ENCODE results near the gene ZNF354B. TPM values are rescaled to one million over a fixed set of nuclear protein-coding genes. Genes with fewer than 3 reads are reported as not detected.
"Not testable (repeated sequence)": the region's sequence is repeated elsewhere in the genome, so short reads cannot be mapped to it uniquely, and the experiment has no call there.

Gene ZNF354B
- total RNA-seq, 1 donor from 2014 or later, result 13.0 TPM

DNA sequence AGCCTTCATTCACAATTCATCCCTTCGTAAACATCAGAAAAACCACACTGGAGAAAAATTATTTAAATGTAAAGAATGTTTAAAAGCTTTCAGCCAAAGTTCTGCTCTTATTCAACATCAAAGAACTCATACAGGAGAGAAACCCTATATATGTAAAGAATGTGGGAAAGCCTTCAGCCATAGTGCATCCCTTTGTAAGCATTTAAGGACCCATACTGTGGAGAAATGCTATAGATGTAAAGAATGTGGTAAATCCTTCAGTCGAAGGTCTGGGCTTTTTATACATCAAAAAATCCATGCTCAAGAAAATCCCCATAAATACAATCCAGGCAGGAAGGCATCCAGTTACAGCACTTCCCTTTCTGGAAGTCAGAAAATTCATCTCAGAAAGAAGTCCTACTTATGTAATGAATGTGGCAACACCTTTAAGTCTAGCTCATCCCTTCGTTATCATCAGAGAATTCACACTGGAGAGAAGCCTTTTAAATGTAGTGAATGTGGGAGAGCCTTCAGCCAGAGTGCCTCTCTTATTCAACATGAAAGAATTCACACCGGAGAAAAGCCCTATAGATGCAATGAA is 23.5 kb downstream of the ZNF354B start:
- intact Hi-C loops (cut with micrococcal nuclease), result not testable (repeated sequence)

DNA sequence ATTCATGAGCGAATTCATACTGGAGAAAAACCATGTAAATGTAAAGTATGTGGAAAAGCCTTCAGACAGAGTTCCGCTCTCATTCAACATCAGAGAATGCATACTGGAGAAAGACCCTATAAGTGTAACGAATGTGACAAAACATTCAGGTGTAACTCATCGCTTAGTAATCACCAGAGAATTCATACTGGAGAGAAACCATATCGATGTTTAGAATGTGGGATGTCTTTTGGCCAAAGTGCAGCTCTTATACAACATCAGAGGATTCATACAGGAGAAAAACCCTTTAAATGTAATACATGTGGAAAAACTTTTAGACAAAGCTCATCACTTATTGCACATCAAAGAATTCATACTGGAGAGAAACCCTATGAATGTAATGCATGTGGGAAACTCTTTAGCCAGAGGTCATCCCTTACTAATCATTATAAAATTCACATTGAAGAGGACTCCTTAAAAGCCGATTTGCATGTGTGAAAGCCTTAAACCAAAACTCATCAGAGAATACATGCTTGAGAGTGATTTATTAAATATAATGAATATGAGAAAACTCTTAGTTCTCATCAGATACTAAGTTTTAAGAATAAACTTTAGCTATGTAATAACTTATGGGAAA is 24.2 kb downstream of the ZNF354B start:
- intact Hi-C loops (cut with micrococcal nuclease), result no loop called here

DNA sequence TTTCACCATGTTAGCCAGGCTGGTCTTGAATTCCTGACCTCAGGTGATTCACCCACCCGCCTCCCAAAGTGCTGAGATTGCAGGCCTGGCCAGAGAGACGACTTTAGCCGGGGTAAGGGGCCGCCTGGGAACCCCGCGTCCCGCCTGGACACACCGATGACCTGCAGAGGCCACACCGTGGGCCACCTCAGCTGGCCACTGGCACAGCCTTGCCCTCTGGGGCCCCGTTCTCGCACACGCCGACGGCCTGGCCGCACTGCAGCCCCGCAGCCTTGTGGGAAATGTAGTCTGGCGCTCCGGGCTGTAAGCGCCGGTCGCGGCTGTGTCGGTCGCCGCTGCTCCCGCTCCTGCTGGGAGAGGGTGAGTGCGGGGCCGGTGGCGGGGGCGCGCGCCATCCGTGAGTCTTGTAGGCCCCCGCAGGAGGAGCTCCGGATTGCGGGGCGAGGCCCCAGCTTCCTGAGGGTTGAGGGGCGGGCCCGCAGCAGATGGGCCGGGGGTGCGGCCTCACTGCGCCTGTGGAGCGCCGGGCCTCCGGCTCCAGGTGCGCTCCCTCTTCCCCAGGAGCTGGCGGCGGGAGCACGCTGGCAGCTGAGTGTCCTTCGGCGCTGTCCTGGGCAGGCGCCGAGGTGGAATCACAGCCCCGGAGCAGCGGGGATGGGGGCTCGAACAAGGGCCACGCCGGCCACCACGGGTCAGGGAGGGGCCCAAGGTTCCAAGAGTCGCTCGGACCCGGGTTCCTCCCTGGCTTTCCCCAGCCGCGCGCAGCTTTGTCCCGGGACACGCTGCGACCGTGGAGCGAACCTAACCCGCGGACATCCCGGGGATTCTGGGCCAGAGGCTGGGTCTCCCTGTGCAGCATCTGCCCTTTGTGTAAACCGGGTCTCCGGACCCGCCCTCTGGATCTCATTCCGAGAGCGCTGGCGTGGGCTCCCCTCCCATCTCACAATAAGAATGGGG is 36.1 kb downstream of the ZNF354B start, which contains the start of gene ZFP2:
TSS of gene ZFP2 (plus strand) at position 299 of the 957 bp plus-strand sequence. CDS start 35,401 bp downstream, outside the sequence.
- intact Hi-C loops (cut with micrococcal nuclease), result no loop called here

DNA sequence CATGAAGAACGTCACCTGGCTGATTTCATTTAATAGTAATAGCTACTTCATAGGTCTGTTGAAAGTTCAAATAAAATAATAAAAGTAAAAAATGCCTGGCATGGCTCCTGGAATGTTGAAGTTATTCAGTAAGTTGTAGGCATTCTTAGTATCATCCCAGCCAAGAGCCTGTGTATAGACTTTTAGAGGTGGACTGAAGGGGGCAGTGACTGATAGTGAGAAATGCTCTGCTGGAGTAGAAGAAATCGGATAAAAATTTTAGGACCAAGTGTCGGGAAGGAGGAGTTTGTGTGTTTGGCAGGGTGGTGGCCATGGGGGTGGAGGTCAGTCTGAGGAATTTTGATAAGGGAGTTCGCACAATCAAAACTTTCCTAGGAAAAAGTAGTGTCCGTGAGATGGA is 39.5 kb downstream of the ZNF354B start:
- intact Hi-C loops (cut with micrococcal nuclease), result no loop called here

DNA sequence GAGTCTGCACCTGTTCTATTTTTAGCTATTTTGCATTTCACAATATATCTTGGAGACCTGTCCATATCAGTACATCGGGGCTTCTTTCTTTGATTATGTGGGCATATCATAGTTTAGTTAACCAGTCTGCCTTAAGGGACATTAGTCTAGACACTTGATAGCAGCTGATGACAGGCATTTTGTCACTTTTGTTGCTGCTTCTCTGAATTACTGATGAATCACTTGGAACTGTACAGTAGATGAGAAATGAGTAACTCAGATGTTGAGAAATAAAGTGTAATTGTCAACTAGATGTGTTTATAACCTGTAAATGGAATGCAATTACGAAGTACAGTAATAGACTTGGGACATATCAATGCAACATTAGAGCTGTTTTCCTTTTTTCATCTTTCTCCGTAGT is 43.1 kb downstream of the ZNF354B start:
- intact Hi-C loops (cut with micrococcal nuclease), result no loop called here

DNA sequence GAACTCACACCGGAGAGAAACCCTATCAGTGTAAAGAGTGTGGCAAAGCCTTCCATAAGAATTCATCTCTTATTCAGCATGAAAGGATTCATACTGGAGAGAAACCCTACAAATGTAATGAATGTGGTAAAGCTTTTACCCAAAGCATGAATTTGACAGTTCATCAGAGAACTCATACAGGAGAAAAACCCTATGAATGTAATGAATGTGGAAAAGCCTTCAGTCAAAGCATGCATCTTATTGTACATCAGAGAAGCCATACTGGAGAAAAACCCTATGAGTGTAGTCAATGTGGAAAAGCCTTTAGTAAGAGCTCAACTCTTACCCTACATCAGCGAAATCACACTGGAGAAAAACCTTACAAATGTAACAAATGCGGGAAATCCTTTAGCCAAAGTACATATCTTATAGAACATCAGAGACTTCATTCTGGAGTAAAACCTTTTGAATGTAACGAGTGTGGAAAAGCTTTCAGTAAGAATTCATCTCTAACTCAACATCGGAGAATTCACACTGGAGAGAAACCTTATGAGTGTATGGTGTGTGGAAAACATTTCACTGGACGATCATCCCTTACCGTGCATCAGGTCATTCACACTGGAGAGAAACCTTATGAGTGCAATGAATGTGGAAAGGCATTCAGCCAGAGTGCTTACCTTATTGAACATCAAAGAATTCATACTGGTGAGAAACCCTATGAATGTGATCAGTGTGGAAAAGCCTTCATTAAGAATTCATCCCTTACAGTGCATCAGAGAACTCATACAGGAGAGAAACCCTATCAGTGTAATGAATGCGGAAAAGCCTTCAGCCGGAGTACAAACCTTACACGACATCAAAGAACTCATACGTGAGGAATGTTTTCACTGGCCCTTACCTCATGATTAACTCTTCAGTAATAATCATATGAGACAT is 72.3 kb downstream of the ZNF354B start:
- intact Hi-C loops (cut with micrococcal nuclease), result no loop called here

Other genes starting within 250 kb of the ZNF354B start
- gene CLK4, start 232.9 kb upstream of the ZNF354B start, total RNA-seq, result 25.1 and 26.9 TPM in 2 replicates
- gene ZNF354A, start 129.3 kb upstream of the ZNF354B start, total RNA-seq, result 7.3 and 7.9 TPM in 2 replicates
- gene ZFP2, start 36.0 kb downstream of the ZNF354B start, total RNA-seq, result 0.18 TPM in 1 of 2 replicates, not detected in the other
- 0.07 TPM in 1 of 2 replicates, not detected in the other for gene ZNF454, start 81.2 kb downstream of the ZNF354B start, total RNA-seq
- not detected in 2 replicates for gene GRM6, start 135.4 kb downstream of the ZNF354B start, total RNA-seq
- gene ZNF879, start 163.9 kb downstream of the ZNF354B start, total RNA-seq, result 3.2 and 4.8 TPM in 2 replicates
- 3.7 TPM in 2 replicates for gene ZNF354C, start 200.4 kb downstream of the ZNF354B start, total RNA-seq

Measured in T-helper 2 cell treated with Interferon-gamma antibody and Interleukin-4, amounts not matched to agents 100 ng/mL and 5 ng/mL, for 36 hours (primary cell).